HG03060 (cell line): ENCODE data around the gene ANKS6.

Experiments
- ATAC-seq: cut with Tn5 transposase; IDR thresholded peaks from one replicate; pipeline ENCODE4 v1.9.1; 2021; ENCODE audit warnings: low read depth, moderate number of reproducible peaks; ENCODE audit not compliant: unreplicated experiment

ANKS6 gene

DNA sequence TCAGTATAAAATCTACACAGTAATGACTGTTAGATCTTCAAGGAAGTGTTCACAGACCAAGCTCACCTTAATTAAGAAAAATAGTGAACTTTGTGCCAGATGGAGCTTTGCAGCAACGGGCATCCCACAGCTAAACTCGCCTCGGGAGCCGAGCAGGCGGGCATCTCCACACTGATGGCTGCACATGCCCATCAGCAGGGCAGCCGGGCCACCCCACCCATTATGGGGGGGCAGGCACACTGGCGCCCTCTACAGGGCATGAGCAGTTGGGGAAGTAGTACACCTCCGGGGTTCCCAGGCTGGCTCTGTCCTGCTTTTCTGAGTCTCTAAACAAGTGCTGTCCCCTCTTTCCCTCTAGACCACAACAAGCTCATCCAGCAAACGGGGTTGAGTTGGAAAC is 21.6 kb downstream of the ANKS6 start:
- ATAC-seq = no peak

DNA sequence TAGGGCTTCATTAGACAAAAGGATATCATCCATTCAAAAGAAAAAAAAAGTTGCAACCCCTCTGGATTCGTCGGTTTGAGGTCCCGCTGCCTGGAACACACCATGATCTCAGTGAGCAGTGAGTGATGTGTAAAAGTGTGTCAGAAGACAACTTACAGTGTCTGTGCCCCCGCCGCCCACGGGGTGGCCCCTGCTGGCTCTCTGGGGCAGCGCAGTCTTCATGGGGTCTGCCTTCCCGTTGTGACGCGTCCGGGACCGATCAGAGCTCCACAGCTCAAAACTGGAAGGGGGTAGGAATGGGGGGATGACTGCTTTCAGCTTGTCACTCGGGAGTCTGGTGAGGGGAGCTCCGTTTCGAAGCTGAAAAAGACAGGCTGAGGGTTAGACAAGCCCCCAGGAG is 22.6 kb downstream of the ANKS6 start:
- ATAC-seq = no peak

DNA sequence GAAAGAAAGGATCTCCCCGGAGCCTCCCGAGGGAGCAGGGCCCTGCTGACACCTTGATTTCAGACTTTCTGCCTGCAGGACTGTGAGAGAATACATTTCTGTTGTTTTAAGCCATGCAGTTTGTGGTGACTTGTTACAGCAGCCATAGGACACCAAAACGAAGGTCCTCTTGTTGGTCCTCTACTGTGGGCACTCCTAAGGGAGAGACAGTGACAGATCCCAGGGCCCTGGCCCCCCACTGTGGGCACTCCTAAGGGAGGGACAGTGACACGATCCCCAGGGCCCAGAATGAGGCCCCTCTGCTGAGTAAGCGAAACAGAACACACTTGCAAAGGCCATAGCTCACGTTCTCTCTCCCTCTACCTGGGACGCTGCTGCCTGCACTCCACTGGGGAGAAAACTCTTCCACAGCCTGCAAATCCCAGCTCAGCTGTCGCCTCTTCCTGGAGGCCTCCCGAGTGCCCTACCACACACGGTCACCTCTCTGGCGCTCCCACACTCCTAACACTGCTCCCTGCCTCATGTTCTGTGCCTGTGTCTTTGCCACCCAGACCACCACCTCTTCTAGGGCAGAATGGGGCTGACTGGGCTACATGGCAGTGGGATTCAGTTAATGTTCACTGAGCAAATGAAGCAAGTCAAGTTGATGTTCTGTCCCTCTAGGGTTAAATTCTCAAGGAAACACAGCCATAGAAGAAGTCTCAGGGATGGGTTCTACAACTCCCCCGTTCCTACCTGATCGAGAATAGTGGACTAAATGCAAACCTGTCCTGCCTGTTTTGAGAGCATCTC is 23.8 kb downstream of the ANKS6 start:
- ATAC-seq = no peak

DNA sequence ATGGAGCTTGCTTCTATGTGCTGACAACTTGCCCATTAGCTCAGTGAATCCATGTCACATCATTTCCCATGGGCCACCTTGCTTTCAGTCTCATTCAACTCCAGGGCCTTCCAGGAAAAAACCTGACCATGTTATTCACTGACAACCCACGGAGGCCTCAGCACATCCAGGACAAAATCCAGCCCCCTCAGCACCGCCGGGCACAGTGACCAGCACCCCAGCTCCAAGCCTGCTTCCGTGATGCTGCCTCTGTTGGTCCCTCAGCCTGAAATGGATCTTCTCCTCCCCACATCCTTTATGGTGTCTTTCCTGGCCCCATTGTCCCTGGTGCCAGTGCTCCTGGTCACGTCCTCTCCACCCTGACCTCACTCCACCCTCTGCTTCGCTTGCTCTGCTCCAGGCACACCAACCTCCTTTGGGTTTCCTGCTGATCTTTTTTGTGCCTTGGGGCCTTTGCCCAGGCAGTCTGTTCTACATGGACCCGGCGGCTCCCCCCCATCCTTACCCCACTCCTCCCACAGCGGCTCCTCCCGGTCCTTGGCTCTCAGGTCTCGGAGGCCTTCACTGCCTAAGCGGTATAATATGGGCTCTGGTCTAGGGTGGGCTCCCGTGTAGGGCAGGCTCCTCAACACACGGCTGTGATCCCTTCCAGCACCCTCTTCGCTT is 25.0 kb downstream of the ANKS6 start:
- no peak for ATAC-seq

GRCh38 chr9:98770717-98771116 is 25.6 kb downstream of the ANKS6 start:
- ATAC-seq = no peak

GRCh38 chr9:98768344-98768743 is 28.0 kb downstream of the ANKS6 start:
- no peak for ATAC-seq

GRCh38 chr9:98767915-98768314 is 28.4 kb downstream of the ANKS6 start:
- no peak for ATAC-seq

- no peak for ATAC-seq
Measured at GRCh38 chr9:98767196-98767595, 29.2 kb downstream of the ANKS6 start.

- ATAC-seq = no peak
Measured at GRCh38 chr9:98766586-98766985, 29.8 kb downstream of the ANKS6 start.

DNA sequence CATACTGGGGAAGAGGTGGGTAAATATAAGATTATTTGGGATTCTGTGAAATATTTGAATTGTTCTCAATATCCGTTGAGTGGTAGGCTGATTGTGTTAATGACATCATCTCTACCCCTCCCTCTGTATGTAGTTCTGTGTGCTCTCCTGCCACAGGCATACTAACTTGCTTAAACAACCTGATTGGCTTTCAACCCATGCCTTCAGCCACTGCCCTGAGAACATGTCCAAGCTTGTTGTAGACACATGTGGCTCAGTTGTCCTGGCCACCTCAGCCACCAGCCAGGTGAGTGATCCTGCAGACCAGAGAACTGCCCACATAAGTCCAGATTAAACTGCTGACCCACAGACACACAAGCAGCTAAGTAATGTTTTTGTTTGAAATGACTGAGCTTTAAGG is 31.1 kb downstream of the ANKS6 start:
- no peak for ATAC-seq

DNA sequence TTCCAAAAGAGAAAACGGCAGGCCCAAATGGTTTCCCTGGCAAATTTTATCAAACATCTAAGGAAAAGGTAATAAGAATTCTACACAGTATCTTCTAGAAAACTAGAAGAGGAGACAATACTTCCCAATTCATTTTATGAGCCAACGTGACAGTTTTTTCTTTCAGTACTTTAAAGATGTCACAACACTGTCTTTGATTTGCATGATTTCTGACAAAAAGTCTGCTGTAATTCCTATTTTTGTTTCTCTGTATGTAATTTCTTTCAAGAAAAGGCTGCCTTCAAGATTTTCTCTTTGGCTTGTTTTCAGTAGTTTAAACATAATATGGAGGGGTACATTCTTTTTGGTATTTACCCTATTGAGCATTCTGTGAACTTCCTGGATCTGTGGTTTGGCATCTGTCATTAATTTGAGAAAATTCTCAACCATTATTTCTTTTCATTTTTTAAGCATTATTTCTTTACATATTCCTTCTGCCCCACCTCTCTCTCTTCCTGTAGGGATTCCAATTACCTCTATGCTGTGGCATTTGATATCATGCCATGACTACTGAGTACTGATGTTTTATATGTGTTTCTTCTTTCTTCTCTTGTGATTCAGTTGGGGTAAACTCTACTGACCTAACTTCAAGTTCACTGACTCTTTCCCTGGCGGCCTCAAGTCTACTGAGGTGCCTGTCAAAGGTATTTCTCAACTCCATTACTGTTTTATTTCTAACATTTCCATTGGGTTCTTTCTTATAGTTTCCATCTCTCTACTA is 32.2 kb downstream of the ANKS6 start:
- ATAC-seq = no peak

DNA sequence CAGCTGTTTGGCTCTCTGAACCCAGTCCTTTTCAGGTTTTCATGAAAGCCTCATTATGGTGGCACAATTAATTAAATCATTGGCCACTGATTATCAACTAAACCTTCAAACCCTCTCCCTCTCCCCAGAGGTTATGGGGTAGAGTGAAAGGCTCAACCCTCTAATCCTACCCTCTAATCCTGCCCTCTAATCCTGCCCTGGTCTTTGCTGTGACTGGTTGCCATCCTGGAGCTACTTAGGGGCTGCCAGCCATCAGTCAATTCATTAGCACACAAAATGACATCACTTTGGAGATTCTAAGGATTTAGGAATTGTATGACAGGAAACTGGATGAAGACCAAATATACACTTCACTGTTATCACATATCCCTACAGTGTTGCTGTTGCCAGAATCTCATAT is 36.1 kb downstream of the ANKS6 start:
- no peak for ATAC-seq

- ATAC-seq = no peak
Measured at GRCh38 chr9:98755006-98755618, 41.2 kb downstream of the ANKS6 start.

DNA sequence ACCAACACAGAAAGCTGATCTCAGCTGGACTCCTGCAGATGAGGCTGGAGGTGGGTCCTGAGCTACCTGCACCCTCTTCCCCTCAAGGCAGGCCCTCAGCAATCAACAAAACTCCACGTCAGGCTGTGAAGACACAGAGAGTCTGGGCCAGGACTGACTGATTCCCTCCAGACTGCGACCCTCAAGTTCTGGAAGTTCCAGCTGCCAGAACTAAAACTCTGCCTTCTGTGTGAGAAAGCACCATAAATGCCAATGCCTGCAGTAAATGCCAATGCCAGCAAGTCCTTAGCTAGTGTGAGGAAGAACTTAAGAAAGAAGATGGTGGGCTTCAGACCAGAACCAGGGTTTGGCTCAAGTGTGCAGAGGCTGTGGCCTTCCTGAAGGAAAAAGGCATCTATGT is 45.1 kb downstream of the ANKS6 start:
- ATAC-seq = no peak

- ATAC-seq = no peak
Measured at GRCh38 chr9:98750364-98751060, 45.8 kb downstream of the ANKS6 start.

GRCh38 chr9:98747476-98747875 is 48.9 kb downstream of the ANKS6 start:
- no peak for ATAC-seq

- ATAC-seq = no peak
Measured at GRCh38 chr9:98745470-98745869, 50.9 kb downstream of the ANKS6 start.

- ATAC-seq = no peak
Measured at GRCh38 chr9:98743818-98744611, 52.3 kb downstream of the ANKS6 start.

- no peak for ATAC-seq
Measured at GRCh38 chr9:98743329-98743728, 53.0 kb downstream of the ANKS6 start.
